ENCODE results near the gene GUCY2F. TPM values are rescaled to one million over a fixed set of nuclear protein-coding genes. Genes with fewer than 3 reads are reported as not detected.

The GUCY2F gene
- total and polyA plus RNA-seq, 2 donors (not counting 3 experiments of a cell fraction or from before 2014, with no cell fraction given) = 0.01 TPM; not detected in 1

- CTCF ChIA-PET = no interaction called here
- H4K20me1 ChIP-seq (replicated peaks; ENCODE audit: control insufficient read depth, extremely low read depth, insufficient read depth, low read length) = no peaks in the 10 kb centered on the region
- no peak overlapping the region for H3K4me2 ChIP-seq (ENCODE audit: insufficient read depth, low read length)
- dilution Hi-C loops (cut with MboI; ENCODE audit: extremely low pct_ligation_motif_present, low sequenced_read_pairs) = no loop called here
- intact Hi-C loops (cut with micrococcal nuclease) = no loop called here
- no peak overlapping the region for H3K4me3 ChIP-seq (replicated peaks in 1 of 3; ENCODE audit: insufficient read depth in 1 of 3, low read depth in 1 of 3, low read length in 3 of 3)
- no peak for TF ChIP-seq EZH2 (IDR thresholded peaks at IDR 0.05; ENCODE audit: borderline replicate concordance, low read depth, low read length, severe bottlenecking)
- no peak for TF ChIP-seq MAX (IDR thresholded peaks at IDR 0.05; ENCODE audit: insufficient read depth, insufficient read length)
- TF ChIP-seq POLR2AphosphoS5 (IDR thresholded peaks at IDR 0.05; ENCODE audit: insufficient read depth, low read depth, low read length) = no peak
- TF ChIP-seq MYC (IDR thresholded peaks at IDR 0.05; ENCODE audit: low read depth, low read length) = no peak
- TF ChIP-seq POLR2A (IDR thresholded peaks at IDR 0.05; ENCODE audit: low read depth, low read length) = no peak
- TF ChIP-seq GATA2 (IDR thresholded peaks at IDR 0.05; ENCODE audit: insufficient read depth, insufficient read length, low read depth, low read length) = no peak
- H3K4me1 ChIP-seq (ENCODE audit: control insufficient read depth, extremely low read depth, insufficient read depth, low read length) = no peaks in the 10 kb centered on the region
- H3K9me3 ChIP-seq (replicated peaks; ENCODE audit: control insufficient read depth, insufficient read depth, low read length) = no peaks in the 10 kb centered on the region
- no peaks in the 10 kb centered on the region for H3K36me3 ChIP-seq (ENCODE audit: control insufficient read depth in 2 of 2, extremely low read depth in 1 of 2, insufficient read depth in 2 of 2, low read length in 2 of 2)
- FAIRE-seq = no peak
- BruUV-seq (replicated peaks) = no TSS peak
- H3K79me2 ChIP-seq (ENCODE audit: control insufficient read depth, insufficient read depth, low read length) = no peaks in the 10 kb centered on the region
- no peak overlapping the region for H3K27ac ChIP-seq (ENCODE audit: insufficient read depth, low read depth, low read length)
- H2AFZ ChIP-seq (ENCODE audit: low read depth, low read length) = no peak overlapping the region
- H3K9ac ChIP-seq (replicated peaks; ENCODE audit: extremely low read depth, insufficient read depth, low read length) = no peak overlapping the region
- H3K27me3 ChIP-seq (ENCODE audit: control insufficient read depth in 2 of 2, insufficient read depth in 2 of 2, low read length in 2 of 2) = peaks cover 0 to 2% of the 10 kb centered on the region in 2 experiments
- DNase-seq (ENCODE audit: low read depth, low spot score) = no peak
- no peaks in the 10 kb centered on the region for H3K9me1 ChIP-seq (replicated peaks; ENCODE audit: control insufficient read depth, extremely low read depth, insufficient read depth, low read length)
- POLR2A ChIA-PET = no interaction called here
Measured at GRCh38 chrX:109360301-109360700, 121.6 kb downstream of the GUCY2F start.

- H3K36me3 ChIP-seq (ENCODE audit: control insufficient read depth in 2 of 2, extremely low read depth in 1 of 2, insufficient read depth in 2 of 2, low read length in 2 of 2) = no peaks in the 10 kb centered on the region
- H3K27ac ChIP-seq (ENCODE audit: insufficient read depth, low read depth, low read length) = no peak overlapping the region
- ChIA-PET CTCF (interaction anchor here (1.2 kb wide), 1 partner anchor 28 kb away, joined by 3 read pairs; no protein-coding TSS in a partner anchor), POLR2A (no interaction called here)
- H3K79me2 ChIP-seq (ENCODE audit: control insufficient read depth, insufficient read depth, low read length) = no peaks in the 10 kb centered on the region
- H3K9ac ChIP-seq (replicated peaks; ENCODE audit: extremely low read depth, insufficient read depth, low read length) = no peak overlapping the region
- H3K27me3 ChIP-seq (ENCODE audit: control insufficient read depth in 2 of 2, insufficient read depth in 2 of 2, low read length in 2 of 2) = peaks cover 0 to 5% of the 10 kb centered on the region in 2 experiments
- no peak for FAIRE-seq
- H3K4me1 ChIP-seq (ENCODE audit: control insufficient read depth, extremely low read depth, insufficient read depth, low read length) = no peaks in the 10 kb centered on the region
- no peaks in the 10 kb centered on the region for H4K20me1 ChIP-seq (replicated peaks; ENCODE audit: control insufficient read depth, extremely low read depth, insufficient read depth, low read length)
- DNase-seq (ENCODE audit: low read depth, low spot score) = no peak
- intact Hi-C loops (cut with micrococcal nuclease) (no loop called here), dilution Hi-C loops (cut with MboI; ENCODE audit: extremely low pct_ligation_motif_present, low sequenced_read_pairs) (no loop called here)
- H3K4me3 ChIP-seq (replicated peaks in 1 of 3; ENCODE audit: insufficient read depth in 1 of 3, low read depth in 1 of 3, low read length in 3 of 3) = no peak overlapping the region
- TF ChIP-seq GATA2 (IDR thresholded peaks at IDR 0.05; ENCODE audit: insufficient read depth, insufficient read length, low read depth, low read length) (no peak), POLR2A (IDR thresholded peaks at IDR 0.05; ENCODE audit: low read depth, low read length) (no peak), MAX (IDR thresholded peaks at IDR 0.05; ENCODE audit: insufficient read depth, insufficient read length) (no peak), MYC (IDR thresholded peaks at IDR 0.05; ENCODE audit: low read depth, low read length) (no peak), POLR2AphosphoS5 (IDR thresholded peaks at IDR 0.05; ENCODE audit: insufficient read depth, low read depth, low read length) (no peak), EZH2 (IDR thresholded peaks at IDR 0.05; ENCODE audit: borderline replicate concordance, low read depth, low read length, severe bottlenecking) (no peak), CTCF (IDR thresholded peaks at IDR 0.05; ENCODE audit: extremely low read depth in 1 of 2, insufficient read depth in 1 of 2, low read depth in 1 of 2, low read length in 2 of 2) (no peak), FOS (IDR thresholded peaks at IDR 0.05; ENCODE audit: borderline replicate concordance, insufficient read depth, low read length) (no peak), JUN (IDR thresholded peaks at IDR 0.05; ENCODE audit: borderline replicate concordance, insufficient read depth, insufficient read length, low read depth) (no peak)
- no TSS peak for BruUV-seq (replicated peaks)
- no peak overlapping the region for H3K4me2 ChIP-seq (ENCODE audit: insufficient read depth, low read length)
- H3K9me3 ChIP-seq (replicated peaks; ENCODE audit: control insufficient read depth, insufficient read depth, low read length) = no peaks in the 10 kb centered on the region
- no peak overlapping the region for H2AFZ ChIP-seq (ENCODE audit: low read depth, low read length)
- no peaks in the 10 kb centered on the region for H3K9me1 ChIP-seq (replicated peaks; ENCODE audit: control insufficient read depth, extremely low read depth, insufficient read depth, low read length)
Measured at GRCh38 chrX:109357706-109358105, 124.2 kb downstream of the GUCY2F start.

All from endothelial cell of umbilical vein (primary cell).